ENCODE data around the gene SETDB1. TPM values are rescaled to one million over a fixed set of nuclear protein-coding genes. Genes with fewer than 3 reads are reported as not detected.

SETDB1 gene
- total and polyA plus RNA-seq, 2 of the 8 experiments (the other 6 are each of a cell fraction or from before 2014, with no cell fraction given), result 27.5 to 48.8 TPM

- no peak overlapping the region for H4K5ac ChIP-seq (ENCODE audit: insufficient read length, low read depth, low read length)
- H3K4me2 ChIP-seq (ENCODE audit: insufficient read depth in 1 of 2, low read depth in 2 of 2, low read length in 2 of 2), result peak overlapping the region; percentile 74 to 76; a peak in 2 of 4 replicates
- no peak overlapping the region for H2BK120ac ChIP-seq (replicated peaks; ENCODE audit: low read depth, low read length)
- ChIA-PET CTCF (ENCODE audit: partially characterized antibody) (interaction anchor here (0.7 to 0.9 kb wide), 2 partner anchors 31 to 79 kb away, joined by 3 read pairs; partner anchors contain the start of gene MINDY1), POLR2A (ENCODE audit: partially characterized antibody) (interaction anchor here (1.3 to 2.5 kb wide), 4 partner anchors 13 to 348 kb away, joined by 3 to 6 read pairs (median 4); partner anchors contain the start of genes MCL1 and MINDY1)
- no peaks in the 10 kb centered on the region for H4K20me1 ChIP-seq (replicated peaks in 1 of 2; ENCODE audit: control insufficient read depth in 1 of 2, insufficient read depth in 2 of 2, low read length in 2 of 2)
- no peak overlapping the region for H2BK20ac ChIP-seq (ENCODE audit: low read length)
- H3K4me1 ChIP-seq (replicated peaks in 1 of 4; ENCODE audit: control insufficient read depth in 3 of 4, insufficient read depth in 4 of 4, low read length in 3 of 4), result peaks cover 0 to under 1% (median 0%) of the 10 kb centered on the region in 4 experiments; a peak in 1 of 7 replicates
- H2BK15ac ChIP-seq (ENCODE audit: low read length), result no peak overlapping the region
- no peak overlapping the region for H4K8ac ChIP-seq (ENCODE audit: extremely low read depth, insufficient read depth, low read length)
- H3K79me2 ChIP-seq (ENCODE audit: control insufficient read depth in 1 of 2, insufficient read depth in 2 of 2, low read length in 2 of 2), result peaks cover 0 to 15% of the 10 kb centered on the region in 2 experiments; a peak in 2 of 4 replicates
- H3K56ac ChIP-seq (replicated peaks; ENCODE audit: insufficient read length, low read depth, low read length), result peak overlapping the region; percentile 12
- H3K27ac ChIP-seq (ENCODE audit: low read depth, low read length), result no peak overlapping the region
- no peak overlapping the region for H4K91ac ChIP-seq (replicated peaks; ENCODE audit: insufficient read length, low read length)
- 0 out of 2 replicates have a peak, but pooled peaks cover 2% of the 10 kb centered on the region for H3K79me1 ChIP-seq (ENCODE audit: low read depth, low read length)
- H3K18ac ChIP-seq (ENCODE audit: extremely low read depth, low read length), result no peak overlapping the region
- no peak overlapping the region for H3K23ac ChIP-seq (ENCODE audit: insufficient read length)
- H2AK5ac ChIP-seq (ENCODE audit: low read depth, low read length), result no peak overlapping the region
- H3K27me3 ChIP-seq (replicated peaks in 1 of 4; ENCODE audit: control insufficient read depth in 3 of 4, extremely low read depth in 1 of 4, insufficient read depth in 3 of 4, low read length in 3 of 4), result no peaks in the 10 kb centered on the region
- no peak overlapping the region for H3K4ac ChIP-seq (replicated peaks; ENCODE audit: insufficient read length, low read depth, low read length)
- DNase-seq (ENCODE audit: low read depth in 1 of 2, low spot score in 2 of 2), result no peak
- WGBS, 2 experiments (ENCODE audit: extremely low coverage in 1 of 2, insufficient coverage in 1 of 2, insufficient read length in 1 of 2, insufficient replicate concordance in 2 of 2, low coverage in 1 of 2, low lambda C conversion rate in 2 of 2, missing lambda C conversion rate in 1 of 2), result 94% methylated on average over 4 of the region's 4 CpGs; no CpG with 5 or more reads in 1 of the 2 experiments
- no peaks in the 10 kb centered on the region for H3K9me3 ChIP-seq (ENCODE audit: insufficient read depth in 2 of 2, low read depth in 1 of 2, low read length in 1 of 2)
- no peak overlapping the region for H3K14ac ChIP-seq (ENCODE audit: insufficient read length)
- H2AFZ ChIP-seq (ENCODE audit: low read length), result no peak overlapping the region
- no peak overlapping the region for H2BK5ac ChIP-seq (ENCODE audit: low read depth, low read length)
- FAIRE-seq, result no peak
- H3K4me3 ChIP-seq (ENCODE audit: extremely low read depth in 1 of 4, insufficient read depth in 2 of 4, low read depth in 3 of 4, low read length in 4 of 4), result peak overlapping the region in 1 of 4 experiments; percentile 90; a peak in 1 of 8 replicates
- H3K36me3 ChIP-seq (ENCODE audit: control insufficient read depth in 2 of 4, insufficient read depth in 4 of 4, low read length in 3 of 4), result peaks cover 15 to 46% (median 25%) of the 10 kb centered on the region in 4 experiments
- no peak overlapping the region for H2BK12ac ChIP-seq (ENCODE audit: low read depth, low read length)
- H3K23me2 ChIP-seq (ENCODE audit: low read depth, low read length), result no peaks in the 10 kb centered on the region
- H3K9ac ChIP-seq (replicated peaks in 1 of 4; ENCODE audit: extremely low read depth in 1 of 4, low read depth in 3 of 4, low read length in 3 of 4), result no peak overlapping the region
- TF ChIP-seq, protein P1, sequence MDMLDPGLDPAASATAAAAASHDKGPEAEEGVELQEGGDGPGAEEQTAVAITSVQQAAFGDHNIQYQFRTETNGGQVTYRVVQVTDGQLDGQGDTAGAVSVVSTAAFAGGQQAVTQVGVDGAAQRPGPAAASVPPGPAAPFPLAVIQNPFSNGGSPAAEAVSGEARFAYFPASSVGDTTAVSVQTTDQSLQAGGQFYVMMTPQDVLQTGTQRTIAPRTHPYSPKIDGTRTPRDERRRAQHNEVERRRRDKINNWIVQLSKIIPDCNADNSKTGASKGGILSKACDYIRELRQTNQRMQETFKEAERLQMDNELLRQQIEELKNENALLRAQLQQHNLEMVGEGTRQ (IDR thresholded peaks at IDR 0.05; ENCODE audit: low read length), result no peak
- TF ChIP-seq SIX5 (IDR thresholded peaks at IDR 0.05; ENCODE audit: low read depth, low read length), result no peak
- no peak for TF ChIP-seq SAP30 (IDR thresholded peaks at IDR 0.05; ENCODE audit: insufficient read depth, insufficient replicate concordance, low read length)
- no peak for TF ChIP-seq CHD1 (IDR thresholded peaks at IDR 0.05; ENCODE audit: low read depth, low read length)
- no peak for TF ChIP-seq JUN (IDR thresholded peaks at IDR 0.05; ENCODE audit: low read depth, low read length)
- no peak for TF ChIP-seq RBBP5 (IDR thresholded peaks at IDR 0.05; ENCODE audit: borderline replicate concordance, low read depth, low read length)
- TF ChIP-seq TAF1 (IDR thresholded peaks at IDR 0.05; ENCODE audit: low read depth, low read length), result no peak
- no peak for TF ChIP-seq SP1 (IDR thresholded peaks at IDR 0.05; ENCODE audit: low read depth, low read length)
- TF ChIP-seq TCF12 (IDR thresholded peaks at IDR 0.05; ENCODE audit: low read depth, low read length), result no peak
- no peak for TF ChIP-seq NANOG (IDR thresholded peaks at IDR 0.05; ENCODE audit: insufficient read depth, low read depth, low read length, poor library complexity, severe bottlenecking)
- TF ChIP-seq CHD2 (IDR thresholded peaks at IDR 0.05; ENCODE audit: low read length), result no peak
- TF ChIP-seq KDM5A (IDR thresholded peaks at IDR 0.05; ENCODE audit: low read length), result no peak
- no peak for TF ChIP-seq SIN3A (conservative IDR thresholded peaks at IDR 0.05 in 1 of 2, IDR thresholded peaks at IDR 0.05 in 1 of 2; ENCODE audit: low read depth in 1 of 2, low read length in 2 of 2)
Measured at GRCh38 chr1:150927624-150928023, 1.5 kb downstream of the SETDB1 start.

Measured in H1 (cell line).